ENCODE data around the gene FRMPD4. TPM values are rescaled to one million over a fixed set of nuclear protein-coding genes. Genes with fewer than 3 reads are reported as not detected.

The FRMPD4 gene
- total and polyA plus RNA-seq, 2 donors (not counting 3 experiments of a cell fraction or from before 2014, with no cell fraction given): not detected

DNA sequence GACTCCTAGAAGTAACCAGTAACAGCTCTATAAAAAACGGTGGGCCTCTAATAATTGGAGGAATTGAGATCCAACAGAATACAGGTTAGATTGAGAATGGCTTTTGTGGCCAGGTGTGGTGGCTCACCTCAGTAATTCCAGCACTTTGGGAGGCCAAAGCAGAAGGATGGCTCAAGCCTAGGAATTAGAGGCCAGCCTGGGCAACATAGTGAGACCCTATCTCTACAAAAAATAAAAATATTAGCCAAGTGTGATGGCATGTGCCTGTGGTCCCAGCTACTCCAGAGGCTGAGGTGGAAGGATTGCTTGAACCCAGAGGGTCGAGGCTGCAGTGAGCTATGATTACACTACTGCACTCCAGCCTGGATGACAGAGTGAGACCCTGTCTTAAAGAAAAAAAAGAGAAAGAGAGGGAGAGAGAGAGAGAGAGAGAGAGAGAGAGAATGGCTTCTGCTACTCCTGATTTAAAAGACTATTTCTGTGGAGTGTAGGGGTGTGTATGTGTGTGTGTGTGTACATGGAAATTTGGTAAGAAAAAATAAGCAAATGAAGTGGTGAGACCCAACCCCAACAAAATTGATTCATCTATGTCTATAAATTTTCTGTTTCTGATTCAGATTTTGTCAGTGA lies 89.3 kb downstream of the FRMPD4 start:
- H3K4me2 ChIP-seq (ENCODE audit: insufficient read depth, low read length): no peak overlapping the region
- H3K79me2 ChIP-seq (ENCODE audit: control insufficient read depth, insufficient read depth, low read length): no peaks in the 10 kb centered on the region
- TF ChIP-seq POLR2AphosphoS5 (IDR thresholded peaks at IDR 0.05; ENCODE audit: insufficient read depth, low read depth, low read length) (no peak), POLR2A (IDR thresholded peaks at IDR 0.05; ENCODE audit: low read depth, low read length) (no peak), FOS (IDR thresholded peaks at IDR 0.05; ENCODE audit: borderline replicate concordance, insufficient read depth, low read length) (no peak), JUN (IDR thresholded peaks at IDR 0.05; ENCODE audit: borderline replicate concordance, insufficient read depth, insufficient read length, low read depth) (no peak)
- no peaks in the 10 kb centered on the region for H3K36me3 ChIP-seq (ENCODE audit: control insufficient read depth in 2 of 2, extremely low read depth in 1 of 2, insufficient read depth in 2 of 2, low read length in 2 of 2)
- no TSS peak for BruUV-seq (replicated peaks)
- no peak overlapping the region for H3K4me3 ChIP-seq (replicated peaks in 1 of 3; ENCODE audit: insufficient read depth in 1 of 3, low read depth in 1 of 3, low read length in 3 of 3)
- no peaks in the 10 kb centered on the region for H3K27me3 ChIP-seq (ENCODE audit: control insufficient read depth in 2 of 2, insufficient read depth in 2 of 2, low read length in 2 of 2)
- H3K4me1 ChIP-seq (ENCODE audit: control insufficient read depth, extremely low read depth, insufficient read depth, low read length): no peaks in the 10 kb centered on the region
- CTCF ChIA-PET: no interaction called here
- no peak overlapping the region for H3K9ac ChIP-seq (replicated peaks; ENCODE audit: extremely low read depth, insufficient read depth, low read length)
- POLR2A ChIA-PET: no interaction called here
- H2AFZ ChIP-seq (ENCODE audit: low read depth, low read length): no peak overlapping the region
- intact Hi-C loops (cut with micrococcal nuclease) (no loop called here), dilution Hi-C loops (cut with MboI; ENCODE audit: extremely low pct_ligation_motif_present, low sequenced_read_pairs) (no loop called here)
- no peaks in the 10 kb centered on the region for H3K9me1 ChIP-seq (replicated peaks; ENCODE audit: control insufficient read depth, extremely low read depth, insufficient read depth, low read length)
- FAIRE-seq (no peak), DNase-seq (ENCODE audit: low read depth, low spot score) (no peak)
- no peaks in the 10 kb centered on the region for H4K20me1 ChIP-seq (replicated peaks; ENCODE audit: control insufficient read depth, extremely low read depth, insufficient read depth, low read length)
- no peaks in the 10 kb centered on the region for H3K9me3 ChIP-seq (replicated peaks; ENCODE audit: control insufficient read depth, insufficient read depth, low read length)
- no peak overlapping the region for H3K27ac ChIP-seq (ENCODE audit: insufficient read depth, low read depth, low read length)

DNA sequence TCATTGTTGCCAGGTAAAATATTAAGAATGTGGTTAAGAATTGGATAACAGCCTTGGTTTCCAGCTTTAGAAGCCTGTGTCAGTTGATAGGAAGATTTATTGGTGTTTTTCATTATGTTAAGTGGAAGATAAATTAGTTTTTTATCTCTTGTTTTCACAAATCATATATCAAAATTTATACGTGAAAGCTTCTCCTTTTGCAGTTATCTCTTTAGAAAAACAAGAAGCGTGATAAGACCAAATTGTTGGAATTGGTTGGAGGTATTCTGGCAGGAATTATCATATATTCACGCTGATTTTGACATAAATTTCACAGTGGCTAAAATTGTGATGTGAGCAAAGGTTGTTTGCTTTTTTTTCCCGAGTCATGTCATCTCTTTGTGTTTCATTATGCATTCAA lies 90.6 kb downstream of the FRMPD4 start:
- Histone ChIP-seq H4K20me1 (replicated peaks; ENCODE audit: control insufficient read depth, extremely low read depth, insufficient read depth, low read length) (no peaks in the 10 kb centered on the region), H3K36me3 (ENCODE audit: control insufficient read depth in 2 of 2, extremely low read depth in 1 of 2, insufficient read depth in 2 of 2, low read length in 2 of 2) (no peaks in the 10 kb centered on the region), H3K4me1 (ENCODE audit: control insufficient read depth, extremely low read depth, insufficient read depth, low read length) (no peaks in the 10 kb centered on the region), H3K27ac (ENCODE audit: insufficient read depth, low read depth, low read length) (no peak overlapping the region), H3K9ac (replicated peaks; ENCODE audit: extremely low read depth, insufficient read depth, low read length) (no peak overlapping the region), H3K27me3 (ENCODE audit: control insufficient read depth in 2 of 2, insufficient read depth in 2 of 2, low read length in 2 of 2) (no peaks in the 10 kb centered on the region), H3K9me1 (replicated peaks; ENCODE audit: control insufficient read depth, extremely low read depth, insufficient read depth, low read length) (no peaks in the 10 kb centered on the region), H2AFZ (ENCODE audit: low read depth, low read length) (no peak overlapping the region), H3K4me2 (ENCODE audit: insufficient read depth, low read length) (no peak overlapping the region), H3K4me3 (replicated peaks in 1 of 3; ENCODE audit: insufficient read depth in 1 of 3, low read depth in 1 of 3, low read length in 3 of 3) (no peak overlapping the region), H3K9me3 (replicated peaks; ENCODE audit: control insufficient read depth, insufficient read depth, low read length) (no peaks in the 10 kb centered on the region), H3K79me2 (ENCODE audit: control insufficient read depth, insufficient read depth, low read length) (no peaks in the 10 kb centered on the region)
- no peak for FAIRE-seq
- POLR2A ChIA-PET: no interaction called here
- CTCF ChIA-PET: no interaction called here
- intact Hi-C loops (cut with micrococcal nuclease): no loop called here
- dilution Hi-C loops (cut with MboI; ENCODE audit: extremely low pct_ligation_motif_present, low sequenced_read_pairs): no loop called here
- no peak for DNase-seq (ENCODE audit: low read depth, low spot score)
- no TSS peak for BruUV-seq (replicated peaks)
- TF ChIP-seq MYC (IDR thresholded peaks at IDR 0.05; ENCODE audit: low read depth, low read length) (no peak), JUN (IDR thresholded peaks at IDR 0.05; ENCODE audit: borderline replicate concordance, insufficient read depth, insufficient read length, low read depth) (no peak), POLR2A (IDR thresholded peaks at IDR 0.05; ENCODE audit: low read depth, low read length) (no peak), GATA2 (IDR thresholded peaks at IDR 0.05; ENCODE audit: insufficient read depth, insufficient read length, low read depth, low read length) (no peak), CTCF (IDR thresholded peaks at IDR 0.05; ENCODE audit: extremely low read depth in 1 of 2, insufficient read depth in 1 of 2, low read depth in 1 of 2, low read length in 2 of 2) (no peak), FOS (IDR thresholded peaks at IDR 0.05; ENCODE audit: borderline replicate concordance, insufficient read depth, low read length) (no peak), EZH2 (IDR thresholded peaks at IDR 0.05; ENCODE audit: borderline replicate concordance, low read depth, low read length, severe bottlenecking) (no peak), POLR2AphosphoS5 (IDR thresholded peaks at IDR 0.05; ENCODE audit: insufficient read depth, low read depth, low read length) (no peak)
- TF ChIP-seq, protein P1, sequence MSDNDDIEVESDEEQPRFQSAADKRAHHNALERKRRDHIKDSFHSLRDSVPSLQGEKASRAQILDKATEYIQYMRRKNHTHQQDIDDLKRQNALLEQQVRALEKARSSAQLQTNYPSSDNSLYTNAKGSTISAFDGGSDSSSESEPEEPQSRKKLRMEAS (IDR thresholded peaks at IDR 0.05; ENCODE audit: insufficient read depth, insufficient read length): no peak
